Prostate gland (tissue), 2 donors: Measurements from ENCODE around the gene C1QTNF12. TPM values are rescaled to one million over a fixed set of nuclear protein-coding genes. Genes with fewer than 3 reads are reported as not detected.

ENCODE experiments used
- DNase-seq: peaks from one replicate; pipeline ENCODE4 v3.0.0-alpha.2; 2019; ENCODE audit warnings: low spot score
- H3K27ac ChIP-seq, 2 donors: fragments of 200-600 bp; sonication (generic); 2 replicates each; pipeline ENCODE4 v1.5.1; 2017 to 2019
- H3K27me3 ChIP-seq: fragments of 200-600 bp; sonication (generic); replicated peaks from 2 replicates; pipeline ENCODE4 v1.5.1; 2019; ENCODE audit not compliant: insufficient read depth
- H3K36me3 ChIP-seq, 2 donors: fragments of 200-600 bp; sonication (generic); 1 replicate in 1 of 2; 2 replicates in 1 of 2; pipeline versions ENCODE4 v1.5.1 to v1.8.1; 2017 to 2019
- H3K4me1 ChIP-seq: fragments of 200-600 bp; sonication (generic); replicated peaks from 2 replicates; pipeline ENCODE4 v1.5.1; 2019
- H3K4me3 ChIP-seq, 2 donors: fragments of 200-600 bp; sonication (generic); 2 replicates each; pipeline ENCODE4 v1.5.1; 2017 to 2019
- H3K9me3 ChIP-seq: fragments of 200-600 bp; sonication (generic); 2 replicates; pipeline ENCODE4 v1.5.1; 2017
- CTCF ChIP-seq, 4 experiments: fragments of 200-600 bp in 2 of 4; fragments of 450-650 bp in 2 of 4; sonication (generic) in 2 of 4; IDR thresholded peaks; 1 replicate in 3 of 4; 2 replicates in 1 of 4; pipeline ENCODE4 v1.5.1; 2016 to 2019; ENCODE audit warnings: antibody characterized with exemption in 4 of 4, mild to moderate bottlenecking in 2 of 4, moderate library complexity in 2 of 4
- POLR2A ChIP-seq: fragments of 450-650 bp; IDR thresholded peaks from one replicate; pipeline ENCODE4 v1.6.1; 2016; ENCODE audit warnings: antibody characterized with exemption, mild to moderate bottlenecking
- POLR2AphosphoS5 ChIP-seq: sonication (generic); formaldehyde crosslinking; IDR thresholded peaks from one replicate; pipeline ENCODE4 v1.6.1; 2017; ENCODE audit warnings: antibody characterized with exemption
- WGBS: methylation state at CpG from one replicate; pipeline ENCODE4 v1.1.5; 2018; 5-methylcytosine and 5-hydroxymethylcytosine counted together
- intact Hi-C: fragments of 100-400 bp; cut with DNase I; formaldehyde crosslinking; loops from one replicate; pipeline ENCODE4 v1.14.2; 2022
- total RNA-seq, 2 donors: library from RNA; depleted of rRNA; stranded (reverse); fragments of >200 nt; gene quantifications; one replicate each; pipeline ENCODE4 v1.1.0, GENCODE V29; 2016

The C1QTNF12 gene
- total RNA-seq, 2 donors from 2014 or later, result 3.4 TPM; not detected in 1

- Histone ChIP-seq H3K9me3 (no peaks in the 10 kb centered on the region), H3K36me3 (peaks cover 8 to 27% of the 10 kb centered on the region in 2 donors), H3K27me3 (no peaks in the 10 kb centered on the region), H3K4me1 (no peaks in the 10 kb centered on the region), H3K4me3 (no peak overlapping the region), H3K27ac (no peak overlapping the region)
- 94% methylated on average over 14 of the region's 15 CpGs for WGBS
- no peak for DNase-seq
- TF ChIP-seq CTCF (IDR thresholded peaks at IDR 0.05), result no peak
- TF ChIP-seq POLR2AphosphoS5, result no peak
- no peak for TF ChIP-seq POLR2A
- intact Hi-C loops, result no loop called here
These were observed 23.2 kb downstream of the C1QTNF12 start for GRCh38 chr1:1223321-1223720.

GRCh38 chr1:1222575-1223225, 23.8 kb downstream of the C1QTNF12 start:
- Histone ChIP-seq H3K27ac (no peak overlapping the region), H3K36me3 (peaks cover 7 to 24% of the 10 kb centered on the region in 2 donors)

GRCh38 chr1:1221887-1222574, 24.5 kb downstream of the C1QTNF12 start:
- no peak overlapping the region for H3K27ac ChIP-seq
- no peak overlapping the region for H3K4me3 ChIP-seq
- intact Hi-C loops, result no loop called here
- H3K4me1 ChIP-seq, result no peaks in the 10 kb centered on the region
- WGBS, result 93% methylated on average over 23 of the region's 30 CpGs
- TF ChIP-seq POLR2A (no peak), CTCF (IDR thresholded peaks at IDR 0.05) (no peak), POLR2AphosphoS5 (no peak)
- no peaks in the 10 kb centered on the region for H3K27me3 ChIP-seq
- no peak for DNase-seq
- H3K9me3 ChIP-seq, result no peaks in the 10 kb centered on the region
- peaks cover 7 to 25% of the 10 kb centered on the region in 2 donors for H3K36me3 ChIP-seq

More at GRCh38 chr1:1222575-1223225, 23.8 kb downstream of the C1QTNF12 start:
- no peak overlapping the region for H3K4me3 ChIP-seq
- TF ChIP-seq CTCF (IDR thresholded peaks at IDR 0.05), result no peak
- TF ChIP-seq POLR2A, result no peak
- no peak for TF ChIP-seq POLR2AphosphoS5
- H3K9me3 ChIP-seq, result no peaks in the 10 kb centered on the region
- H3K4me1 ChIP-seq, result no peaks in the 10 kb centered on the region
- H3K27me3 ChIP-seq, result no peaks in the 10 kb centered on the region
- intact Hi-C loops, result no loop called here
- 97% methylated on average over 44 of the region's 44 CpGs for WGBS
- DNase-seq, result no peak

- DNase-seq, result no peak
- intact Hi-C loops, result no loop called here
- no peaks in the 10 kb centered on the region for H3K27me3 ChIP-seq
- H3K9me3 ChIP-seq, result no peaks in the 10 kb centered on the region
- no peak overlapping the region for H3K4me3 ChIP-seq
- H3K27ac ChIP-seq, result no peak overlapping the region
- TF ChIP-seq POLR2AphosphoS5 (no peak), POLR2A (no peak), CTCF (IDR thresholded peaks at IDR 0.05) (no peak)
- H3K36me3 ChIP-seq, result peaks cover 7 to 28% of the 10 kb centered on the region in 2 donors
- WGBS, result 87% methylated on average over 24 of the region's 24 CpGs
- no peaks in the 10 kb centered on the region for H3K4me1 ChIP-seq
These were observed 26.3 kb downstream of the C1QTNF12 start for GRCh38 chr1:1220197-1220596.

- Histone ChIP-seq H3K4me1 (no peaks in the 10 kb centered on the region), H3K4me3 (no peak overlapping the region), H3K27me3 (no peaks in the 10 kb centered on the region), H3K27ac (no peak overlapping the region), H3K9me3 (no peaks in the 10 kb centered on the region), H3K36me3 (peaks cover 7 to 28% of the 10 kb centered on the region in 2 donors)
- intact Hi-C loops, result no loop called here
- WGBS, result 94% methylated on average over 19 of the region's 20 CpGs
- TF ChIP-seq POLR2AphosphoS5 (no peak), CTCF (IDR thresholded peaks at IDR 0.05) (no peak), POLR2A (no peak)
- no peak for DNase-seq
These were observed 27.2 kb downstream of the C1QTNF12 start for GRCh38 chr1:1219341-1219740.
